K562 (cell line): Measurements from ENCODE around the gene CYB5B. TPM values are rescaled to one million over a fixed set of nuclear protein-coding genes. Genes with fewer than 3 reads are reported as not detected.

Experiments
- ARID2 ChIP-seq: fragments of 450-650 bp; IDR thresholded peaks from 2 replicates; pipeline ENCODE4 v1.6.1; 2017; ENCODE audit warnings: antibody characterized with exemption, mild to moderate bottlenecking
- CHCHD3 ChIP-seq: fragments of 250-450 bp; sonication (Bioruptor Pico); IDR thresholded peaks from 2 replicates; pipeline ENCODE4 v2.1.2; 2022; ENCODE audit warnings: mild to moderate bottlenecking
- CREB3L1 ChIP-seq: fragments of 450-650 bp; IDR thresholded peaks from 2 replicates; pipeline ENCODE4 v1.6.1; 2014; ENCODE audit warnings: low read depth, mild to moderate bottlenecking, moderate library complexity, borderline replicate concordance
- E2F6 ChIP-seq, 2 experiments: IDR thresholded peaks; 2 replicates each; pipeline ENCODE4 v1.6.1; 2011; ENCODE audit warnings: borderline replicate concordance in 1 of 2, control low read depth in 1 of 2, low read depth in 1 of 2, low read length in 1 of 2, mild to moderate bottlenecking in 1 of 2, mixed read lengths in 1 of 2, moderate library complexity in 1 of 2; ENCODE audit not compliant: insufficient read depth in 1 of 2, insufficient read length in 1 of 2, poor library complexity in 1 of 2, severe bottlenecking in 1 of 2; ENCODE audit errors: extremely low read depth in 1 of 2
- FOXP1 ChIP-seq: sonication (generic); formaldehyde crosslinking; IDR thresholded peaks from 2 replicates; pipeline ENCODE4 v1.8.0; 2022; ENCODE audit warnings: mild to moderate bottlenecking, missing genetic modification reagents
- IRF1 ChIP-seq: sonication (generic); formaldehyde crosslinking; IDR thresholded peaks from 2 replicates; pipeline ENCODE4 v1.8.0; 2022; ENCODE audit warnings: missing genetic modification reagents, mild to moderate bottlenecking, borderline replicate concordance
- MLLT1 ChIP-seq, 2 experiments: fragments of 450-650 bp; IDR thresholded peaks; 2 replicates each; pipeline ENCODE4 v1.6.1; 2016
- MTA3 ChIP-seq: fragments of 450-650 bp; formaldehyde crosslinking; IDR thresholded peaks from 2 replicates; pipeline ENCODE4 v1.6.1; 2017; ENCODE audit warnings: mild to moderate bottlenecking, borderline replicate concordance
- NR2C2 ChIP-seq, 2 experiments: fragments of 200-800 bp in 1 of 2; sonication (Bioruptor generic) in 1 of 2; sonication (generic) in 1 of 2; formaldehyde crosslinking in 1 of 2; IDR thresholded peaks; 2 replicates each; pipeline versions ENCODE4 v1.6.1 to v1.8.0; 2016 to 2022; ENCODE audit warnings: mild to moderate bottlenecking in 1 of 2, missing compliant biosample characterization in 1 of 2, missing genetic modification characterization in 1 of 2, missing genetic modification reagents in 1 of 2
- POLR2G ChIP-seq: fragments of 200-400 bp; formaldehyde crosslinking; IDR thresholded peaks from 2 replicates; pipeline ENCODE4 v1.6.1; 2017; ENCODE audit warnings: low read depth, mild to moderate bottlenecking, antibody characterized with exemption, low read length, moderate library complexity
- RNF2 ChIP-seq: sonication (generic); IDR thresholded peaks from 2 replicates; pipeline ENCODE4 v1.6.1; 2016
- SMARCC2 ChIP-seq: fragments of 450-650 bp; IDR thresholded peaks from 2 replicates; pipeline ENCODE4 v1.6.1; 2017; ENCODE audit warnings: antibody characterized with exemption, moderate library complexity, mild to moderate bottlenecking, low read depth
- TGIF2 ChIP-seq: sonication (generic); formaldehyde crosslinking; IDR thresholded peaks from 2 replicates; pipeline ENCODE4 v1.8.1; 2022; ENCODE audit warnings: mild to moderate bottlenecking, missing genetic modification reagents, moderate library complexity
- TRIM24 ChIP-seq, 2 experiments: fragments of 450-650 bp; IDR thresholded peaks; 2 replicates each; pipeline ENCODE4 v1.6.1; 2016
- U2AF1 ChIP-seq: fragments of 200-400 bp; formaldehyde crosslinking; optimal IDR thresholded peaks from 2 replicates; pipeline ENCODE3; 2017; ENCODE audit warnings: mild to moderate bottlenecking, low read depth, low read length, moderate library complexity
- ZBTB7A ChIP-seq: IDR thresholded peaks from 2 replicates; pipeline ENCODE4 v1.6.1; 2011; ENCODE audit warnings: low read depth, mild to moderate bottlenecking, low read length, moderate library complexity, borderline replicate concordance; ENCODE audit not compliant: control insufficient read depth
- ZNF224 ChIP-seq: sonication (generic); formaldehyde crosslinking; IDR thresholded peaks from 2 replicates; pipeline ENCODE4 v1.8.0; 2022; ENCODE audit warnings: mild to moderate bottlenecking, missing genetic modification reagents
- ZNF316 ChIP-seq: fragments of 450-650 bp; IDR thresholded peaks from 2 replicates; pipeline ENCODE4 v1.6.1; 2016
- ZNF668 ChIP-seq: fragments of 250-450 bp; sonication (Bioruptor Pico); IDR thresholded peaks from 2 replicates; pipeline ENCODE4 v1.8.0; 2022; ENCODE audit warnings: mild to moderate bottlenecking, inconsistent platforms
- ZNF766 ChIP-seq: fragments of 200-800 bp; sonication (Bioruptor generic); conservative IDR thresholded peaks from 2 replicates; pipeline ENCODE4 v1.6.1; 2016; ENCODE audit warnings: missing genetic modification characterization, missing compliant biosample characterization
- ZSCAN29 ChIP-seq: fragments of 450-650 bp; IDR thresholded peaks from 2 replicates; pipeline ENCODE4 v1.6.1; 2017
- polyA plus RNA-seq, 8 experiments: library from polyadenylated mRNA; depleted of rRNA in 4 of 8; stranded (reverse) in 5 of 8; unstranded in 3 of 8; fragments of >200 nt; fragmentation: Nextera tagmentation in 2 of 8; fragmentation: Illumina TruSeq in 1 of 8; extraction: Ambion mirVana in 2 of 8; extraction: Trizol in 1 of 8; gene quantifications; 2 replicates each; pipeline versions ENCODE4 v1.2.1 to v1.2.3, GENCODE V29; 2011 to 2014; ENCODE audit warnings: inconsistent platforms in 1 of 8, missing spikeins in 1 of 8
- total RNA-seq, 7 experiments: library from RNA; depleted of rRNA in 6 of 7; stranded (reverse); fragments of >200 nt in 6 of 7; fragmentation: Illumina TruSeq in 2 of 7; extraction: Trizol in 2 of 7; gene quantifications; 2 replicates each; pipeline versions ENCODE4 v1.2.1 to v1.2.3, GENCODE V29; 2011 to 2021; ENCODE audit warnings: low replicate concordance in 1 of 7

Gene CYB5B
- total and polyA plus RNA-seq, 9 of the 15 experiments (the other 6 are each of a cell fraction or from before 2014, with no cell fraction given), result 29.9 to 274 (median 136) TPM

- TF ChIP-seq RNF2, result no peak
- peak; percentile 84 for TF ChIP-seq POLR2G
- TF ChIP-seq MTA3, result peak; percentile 98
- TF ChIP-seq ZNF224 (CRISPR knock-in tag), result no peak
- TF ChIP-seq SMARCC2, result no peak
- TF ChIP-seq ZSCAN29, result no peak
- TF ChIP-seq IRF1 (CRISPR knock-in tag), result no peak
- 0 out of 2 replicates have a peak, but pooled peaks have one; percentile 33 for TF ChIP-seq CREB3L1
- no peak for TF ChIP-seq ZNF766 (CRISPR knock-in tag)
- no peak for TF ChIP-seq U2AF1
- TF ChIP-seq ZNF316, result no peak
- TF ChIP-seq CHCHD3 (CRISPR knock-in tag), result no peak
- no peak for TF ChIP-seq ARID2
- TF ChIP-seq TGIF2, result no peak
- 0 out of 4 replicates have a peak, but pooled peaks of 1 of the 2 experiments have one; percentile 55 for TF ChIP-seq MLLT1 (IDR thresholded peaks at IDR 0.05)
- TF ChIP-seq FOXP1 (CRISPR knock-in tag), result no peak
- peak in 1 of 2 experiments; percentile 52; a peak in 1 of 4 replicates for TF ChIP-seq TRIM24 (IDR thresholded peaks at IDR 0.05)
- no peak; the same call in 1 of the 2 replicates for TF ChIP-seq ZBTB7A
- peak; percentile 35 to 51 for TF ChIP-seq E2F6 (IDR thresholded peaks at IDR 0.05; ENCODE audit: borderline replicate concordance in 1 of 2, extremely low read depth in 1 of 2, insufficient read depth in 1 of 2, insufficient read length in 1 of 2, low read depth in 1 of 2, low read length in 1 of 2, poor library complexity in 1 of 2, severe bottlenecking in 1 of 2)
- no peak for TF ChIP-seq NR2C2 (CRISPR knock-in tag; IDR thresholded peaks at IDR 0.05)
- peak; percentile 65 for TF ChIP-seq NR2C2 (tag; IDR thresholded peaks at IDR 0.05)
- no peak for TF ChIP-seq ZNF668 (CRISPR knock-in tag)
Measured at GRCh38 chr16:69424053-69424934, at the start of gene CYB5B (continued).
